AG04450 (cell line): Measurements from ENCODE around the gene PTPRC. TPM values are rescaled to one million over a fixed set of nuclear protein-coding genes. Genes with fewer than 3 reads are reported as not detected.

Experiments used
- CTCF ChIA-PET: fragments of 300-600, 350-600 bp; formaldehyde crosslinking; extraction: SDS; loops from one replicate; lab custom pipeline; 2022; ENCODE audit warnings: antibody characterized with exemption, inconsistent platforms; lab: Charles Lee
- POLR2A ChIA-PET: fragments of 350-600 bp; formaldehyde crosslinking; extraction: SDS; loops from one replicate; lab custom pipeline; 2021; ENCODE audit warnings: antibody characterized with exemption, inconsistent platforms; lab: Yijun Ruan, JAX
- DNase-seq: peaks from one replicate; pipeline ENCODE4 v3.0.0-alpha.2; 2011; ENCODE audit warnings: low read depth, low spot score
- H3K27ac ChIP-seq: one replicate; pipeline ENCODE4 v1.5.1; 2012; ENCODE audit warnings: low read depth, low read length, control low read depth
- H3K27me3 ChIP-seq: one replicate; pipeline ENCODE4 v1.6.0; 2012; ENCODE audit warnings: low read length; ENCODE audit not compliant: control insufficient read depth, insufficient read depth
- H3K4me3 ChIP-seq: 2 replicates; pipeline ENCODE4 v1.5.1; 2011; ENCODE audit warnings: mild to moderate bottlenecking, low read depth, low read length, control low read depth
- H3K9me3 ChIP-seq: 2 replicates; pipeline ENCODE4 v1.5.1; 2012; ENCODE audit warnings: low read length; ENCODE audit not compliant: control insufficient read depth, insufficient read depth
- polyA plus RNA-seq: library from polyadenylated mRNA; depleted of rRNA; stranded (reverse); fragments of >200 nt; gene quantifications from 2 replicates; pipeline ENCODE4 v1.2.3, GENCODE V29; 2011
- TF ChIP-seq, protein P1 (sequence below): IDR thresholded peaks from 2 replicates; pipeline ENCODE4 v1.5.1; 2011; ENCODE audit warnings: low read depth, low read length, control low read depth, inconsistent platforms

PTPRC gene
- polyA plus RNA-seq, 1 experiment = 0.05 TPM

DNA sequence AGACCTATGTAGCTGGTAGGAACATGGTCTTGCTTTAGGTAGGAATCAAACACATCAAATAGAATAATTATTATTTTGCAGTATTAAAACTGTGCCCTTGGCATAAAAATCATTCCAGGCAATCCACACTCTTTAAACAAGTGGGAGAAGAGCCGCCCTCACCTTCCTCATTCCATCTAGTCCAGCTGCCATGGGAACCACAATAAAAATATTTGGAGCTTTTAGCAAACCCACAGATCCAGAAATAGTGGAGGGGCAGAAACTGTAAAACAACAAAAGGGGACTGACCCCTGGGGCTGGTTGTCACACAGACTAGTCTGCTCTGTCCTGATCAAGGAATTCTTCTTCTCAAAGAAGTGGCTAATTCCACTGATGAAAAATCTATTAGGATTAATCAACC is 61.6 kb downstream of the PTPRC start:
- Histone ChIP-seq H3K27me3 (no peaks in the 10 kb centered on the region), H3K4me3 (no peak overlapping the region), H3K27ac (no peak overlapping the region), H3K9me3 (no peaks in the 10 kb centered on the region)
- no peak for DNase-seq
- CTCF ChIA-PET = interaction anchor here (1.3 kb wide), 1 partner anchor 11 kb away, joined by 5 read pairs; no protein-coding TSS in a partner anchor
- TF ChIP-seq, protein P1, sequence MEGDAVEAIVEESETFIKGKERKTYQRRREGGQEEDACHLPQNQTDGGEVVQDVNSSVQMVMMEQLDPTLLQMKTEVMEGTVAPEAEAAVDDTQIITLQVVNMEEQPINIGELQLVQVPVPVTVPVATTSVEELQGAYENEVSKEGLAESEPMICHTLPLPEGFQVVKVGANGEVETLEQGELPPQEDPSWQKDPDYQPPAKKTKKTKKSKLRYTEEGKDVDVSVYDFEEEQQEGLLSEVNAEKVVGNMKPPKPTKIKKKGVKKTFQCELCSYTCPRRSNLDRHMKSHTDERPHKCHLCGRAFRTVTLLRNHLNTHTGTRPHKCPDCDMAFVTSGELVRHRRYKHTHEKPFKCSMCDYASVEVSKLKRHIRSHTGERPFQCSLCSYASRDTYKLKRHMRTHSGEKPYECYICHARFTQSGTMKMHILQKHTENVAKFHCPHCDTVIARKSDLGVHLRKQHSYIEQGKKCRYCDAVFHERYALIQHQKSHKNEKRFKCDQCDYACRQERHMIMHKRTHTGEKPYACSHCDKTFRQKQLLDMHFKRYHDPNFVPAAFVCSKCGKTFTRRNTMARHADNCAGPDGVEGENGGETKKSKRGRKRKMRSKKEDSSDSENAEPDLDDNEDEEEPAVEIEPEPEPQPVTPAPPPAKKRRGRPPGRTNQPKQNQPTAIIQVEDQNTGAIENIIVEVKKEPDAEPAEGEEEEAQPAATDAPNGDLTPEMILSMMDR = no peak
- POLR2A ChIA-PET = no interaction called here

DNA sequence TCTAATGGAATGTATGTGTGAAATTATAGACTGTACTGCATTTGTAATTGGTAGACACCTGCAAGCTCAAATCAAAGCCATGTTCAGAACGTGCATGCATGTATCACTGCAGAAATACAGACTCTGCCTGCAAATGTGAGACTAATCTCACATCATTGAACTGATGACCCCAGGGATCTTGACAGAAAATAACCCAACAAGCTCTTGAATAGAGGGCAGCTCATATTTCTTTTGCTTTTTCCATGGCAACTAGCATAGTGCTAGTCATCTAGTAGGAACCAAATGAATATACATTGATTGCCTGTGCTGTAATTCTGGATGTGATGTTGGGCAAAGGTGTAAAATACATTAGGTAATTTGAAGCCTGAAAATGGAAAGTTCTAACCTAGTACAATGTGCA is 62.4 kb downstream of the PTPRC start:
- ChIA-PET CTCF (interaction anchor here (0.9 to 1.7 kb wide), 5 partner anchors 10 to 763 kb away, joined by 3 to 5 read pairs (median 4); no protein-coding TSS in a partner anchor), POLR2A (no interaction called here)
- TF ChIP-seq, protein P1 = no peak
- H3K4me3 ChIP-seq = no peak overlapping the region
- no peaks in the 10 kb centered on the region for H3K9me3 ChIP-seq
- no peak overlapping the region for H3K27ac ChIP-seq
- no peaks in the 10 kb centered on the region for H3K27me3 ChIP-seq
- no peak for DNase-seq

DNA sequence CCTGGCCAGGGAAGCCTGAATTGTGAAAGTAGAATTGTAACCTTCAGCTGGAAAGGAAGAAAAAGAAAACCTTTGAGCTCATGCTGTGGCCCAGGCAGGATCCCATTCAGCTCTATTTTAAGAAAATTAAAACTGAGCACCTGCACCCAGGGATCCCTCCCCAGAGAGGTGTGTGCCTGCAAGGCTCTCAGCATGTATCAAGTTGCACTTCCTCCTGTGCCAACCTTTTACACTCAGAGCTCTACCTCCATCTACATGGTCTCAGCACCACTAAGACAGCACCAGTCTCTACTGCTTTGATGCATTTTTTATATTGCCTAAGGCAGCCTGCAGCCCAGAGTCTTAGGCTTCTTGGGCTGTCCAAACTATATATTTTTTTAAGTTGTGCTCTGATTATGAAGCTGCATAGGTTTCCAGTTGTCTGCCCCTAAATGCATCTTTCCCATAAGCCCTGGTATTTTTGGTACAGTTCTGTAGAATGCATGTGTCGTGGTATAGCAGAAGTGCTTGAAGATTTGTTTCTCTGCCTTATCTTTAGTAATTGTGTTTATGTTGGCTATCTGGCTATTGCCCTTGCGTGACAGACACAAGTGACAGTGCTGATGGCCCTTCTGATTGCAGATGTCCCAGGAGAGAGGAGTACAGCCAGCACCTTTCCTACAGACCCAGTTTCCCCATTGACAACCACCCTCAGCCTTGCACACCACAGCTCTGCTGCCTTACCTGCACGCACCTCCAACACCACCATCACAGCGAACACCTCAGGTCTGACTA is 63.1 kb downstream of the PTPRC start:
- POLR2A ChIA-PET = no interaction called here
- CTCF ChIA-PET = interaction anchor here (0.9 to 1.7 kb wide), 5 partner anchors 10 to 762 kb away, joined by 3 to 5 read pairs (median 4); no protein-coding TSS in a partner anchor

GRCh38 chr1:198708761-198709525 is 70.1 kb downstream of the PTPRC start:
- Histone ChIP-seq H3K27ac (no peak overlapping the region), H3K27me3 (no peaks in the 10 kb centered on the region), H3K4me3 (no peak overlapping the region), H3K9me3 (no peaks in the 10 kb centered on the region)
- no peak for DNase-seq
- POLR2A ChIA-PET = no interaction called here
- TF ChIP-seq, protein P1 = no peak
- CTCF ChIA-PET = no interaction called here

More for the DNA sequence above, 63.1 kb downstream of the PTPRC start:
- no peaks in the 10 kb centered on the region for H3K9me3 ChIP-seq
- TF ChIP-seq, protein P1 = no peak
- no peak for DNase-seq
- no peaks in the 10 kb centered on the region for H3K27me3 ChIP-seq
- H3K27ac ChIP-seq = no peak overlapping the region
- no peak overlapping the region for H3K4me3 ChIP-seq

DNA sequence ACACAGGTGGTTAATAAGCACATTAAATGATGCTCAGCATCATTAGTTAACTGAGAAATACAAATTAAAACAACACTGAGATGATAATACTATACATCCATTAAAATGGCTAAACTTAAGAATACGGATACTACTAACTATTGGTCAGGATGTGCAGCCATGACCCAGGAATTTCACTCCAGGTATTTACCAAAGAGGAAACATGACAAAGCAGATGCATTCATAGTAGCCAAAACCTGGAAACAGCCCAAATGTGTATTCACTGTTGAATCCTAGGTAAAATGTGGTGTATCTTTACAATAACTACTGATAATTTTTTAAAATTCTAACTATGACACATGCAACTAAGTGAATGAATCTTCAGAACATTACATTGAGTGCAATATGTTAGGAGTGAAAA is 73.0 kb downstream of the PTPRC start:
- CTCF ChIA-PET = no interaction called here
- Histone ChIP-seq H3K27me3 (no peaks in the 10 kb centered on the region), H3K4me3 (no peak overlapping the region), H3K27ac (no peak overlapping the region), H3K9me3 (no peaks in the 10 kb centered on the region)
- TF ChIP-seq, protein P1 = no peak
- DNase-seq = no peak
- POLR2A ChIA-PET = no interaction called here
